GM19239 (cell line): Measurements from ENCODE around the gene DDX47.
A peak's percentile ranks its signal among the peaks of the same experiment; 100 is the strongest.
"Not testable (repeated sequence)": the region's sequence is repeated elsewhere in the genome, so short reads cannot be mapped to it uniquely, and the experiment has no call there.

Source experiments
- DNase-seq: peaks from one replicate; pipeline ENCODE4 v3.0.0; 2011; ENCODE audit warnings: low spot score; ENCODE audit not compliant: insufficient read length
- FAIRE-seq: peaks from 2 replicates; lab custom pipeline; 2011; peaks lifted over from hg19 to GRCh38; lab: Jason Lieb, UNC

DDX47 gene

DNA sequence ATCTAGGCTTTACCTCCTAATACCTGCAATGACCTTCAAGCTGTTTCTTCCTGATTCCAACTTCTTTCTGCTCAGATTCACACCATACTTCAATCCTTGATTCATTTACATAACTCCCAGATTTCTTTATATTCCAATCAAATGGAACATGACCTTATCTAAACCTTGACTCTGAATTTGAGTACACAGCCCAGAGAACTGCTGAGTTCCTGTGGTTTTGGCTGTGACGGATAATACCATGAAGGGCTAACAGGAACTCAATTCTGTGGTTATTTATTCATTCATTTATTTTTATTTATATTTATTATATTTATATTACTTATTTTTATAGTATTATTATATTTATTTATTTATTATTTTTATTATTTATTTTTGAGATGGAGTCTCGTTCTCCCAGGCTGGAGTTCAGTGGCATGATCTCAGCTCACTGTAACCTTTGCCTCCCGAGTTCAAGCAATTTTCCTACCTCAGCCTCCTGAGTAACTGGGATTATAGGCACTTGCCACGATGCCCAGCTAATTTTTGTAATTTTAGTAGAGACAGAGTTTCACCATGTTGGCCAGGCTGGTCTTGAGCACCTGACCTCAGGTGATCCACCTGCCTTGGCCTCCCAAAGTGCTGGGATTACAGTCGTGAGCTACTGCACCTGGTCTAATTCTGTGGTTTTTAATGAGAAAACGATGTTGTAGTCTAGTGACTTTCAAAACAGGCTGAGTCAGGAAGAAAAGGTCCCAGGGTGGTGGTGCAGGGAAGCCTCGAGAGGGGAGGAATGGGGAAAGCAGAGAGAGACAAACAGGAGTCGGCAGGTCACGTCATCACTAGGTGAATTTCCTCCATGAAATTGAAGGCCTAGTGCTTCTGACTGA is 16.0 kb upstream of the DDX47 start:
- DNase-seq (no peak), FAIRE-seq (no peak)

GRCh38 chr12:12797794-12798152 is 15.4 kb upstream of the DDX47 start:
- no peak for DNase-seq
- no peak for FAIRE-seq

- DNase-seq, result no peak
- FAIRE-seq, result no peak
Observed at GRCh38 chr12:12798480-12798879, 14.7 kb upstream of the DDX47 start.

DNA sequence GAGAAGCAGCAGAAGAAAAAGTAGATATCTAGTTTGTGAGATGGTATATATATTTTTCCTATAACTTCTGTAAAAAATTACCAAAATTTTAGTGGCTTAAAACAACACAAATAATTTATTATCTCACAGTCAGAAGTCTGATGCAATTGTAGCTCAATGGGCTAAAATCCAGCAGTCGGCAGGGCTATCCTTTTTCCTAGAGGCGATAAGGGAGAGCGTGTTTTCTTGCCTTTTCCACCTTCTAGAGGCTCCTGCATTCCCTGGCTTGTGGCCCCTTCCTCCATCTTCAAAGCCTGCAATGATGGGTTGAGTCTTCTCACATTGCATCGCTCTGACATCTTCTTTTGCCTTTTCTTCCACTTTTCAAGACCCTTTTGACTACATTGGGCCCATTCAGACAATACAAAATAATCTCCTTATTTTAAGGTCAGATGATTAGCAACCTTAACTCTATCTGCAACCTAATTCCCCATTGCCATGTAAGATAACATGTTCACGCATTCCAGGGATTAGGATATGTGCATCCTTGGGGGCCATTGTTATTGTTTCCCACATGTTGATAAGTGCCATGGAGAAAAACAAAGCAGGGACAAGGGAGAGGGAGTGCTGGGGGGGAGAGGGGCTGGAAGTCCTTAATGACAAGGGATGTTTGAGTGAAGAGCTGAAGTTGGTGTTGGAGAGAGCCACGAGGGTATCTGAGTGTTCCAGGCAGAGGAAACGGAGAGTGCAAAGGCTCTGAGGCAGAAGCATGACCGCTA is 13.8 kb upstream of the DDX47 start:
- no peak for FAIRE-seq
- DNase-seq, result no peak

GRCh38 chr12:12800406-12801180 is 12.6 kb upstream of the DDX47 start:
- FAIRE-seq (no peak), DNase-seq (no peak)

DNA sequence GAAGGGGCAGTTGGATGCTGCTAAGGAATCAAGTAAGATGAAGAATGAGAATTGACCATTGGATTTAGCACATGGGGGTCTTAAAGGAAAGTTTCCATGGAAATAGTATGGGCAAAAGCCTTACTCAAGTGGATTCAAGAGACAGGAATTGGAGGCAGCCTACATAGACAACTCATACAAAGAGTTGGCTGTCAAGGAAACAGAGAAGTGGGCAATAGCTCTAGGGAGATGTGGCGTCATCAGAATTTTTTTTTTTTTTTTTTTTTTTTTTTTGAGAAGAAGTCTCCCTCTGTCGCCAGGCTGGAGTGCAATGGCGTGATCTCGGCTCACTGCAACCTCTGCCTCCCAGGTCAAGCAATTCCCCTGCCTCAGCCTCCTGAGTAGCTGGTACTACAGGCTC is 11.5 kb upstream of the DDX47 start:
- FAIRE-seq, DNase-seq: not testable (repeated sequence)

- DNase-seq (peak; percentile 62), FAIRE-seq (peak; percentile 90)
Observed at GRCh38 chr12:12803186-12803585, 10.0 kb upstream of the DDX47 start.

GRCh38 chr12:12804011-12804410 is 9.1 kb upstream of the DDX47 start:
- no peak for FAIRE-seq
- DNase-seq, result no peak

- no peak for FAIRE-seq
- no peak for DNase-seq
Observed at GRCh38 chr12:12804432-12804886, 8.7 kb upstream of the DDX47 start.

DNA sequence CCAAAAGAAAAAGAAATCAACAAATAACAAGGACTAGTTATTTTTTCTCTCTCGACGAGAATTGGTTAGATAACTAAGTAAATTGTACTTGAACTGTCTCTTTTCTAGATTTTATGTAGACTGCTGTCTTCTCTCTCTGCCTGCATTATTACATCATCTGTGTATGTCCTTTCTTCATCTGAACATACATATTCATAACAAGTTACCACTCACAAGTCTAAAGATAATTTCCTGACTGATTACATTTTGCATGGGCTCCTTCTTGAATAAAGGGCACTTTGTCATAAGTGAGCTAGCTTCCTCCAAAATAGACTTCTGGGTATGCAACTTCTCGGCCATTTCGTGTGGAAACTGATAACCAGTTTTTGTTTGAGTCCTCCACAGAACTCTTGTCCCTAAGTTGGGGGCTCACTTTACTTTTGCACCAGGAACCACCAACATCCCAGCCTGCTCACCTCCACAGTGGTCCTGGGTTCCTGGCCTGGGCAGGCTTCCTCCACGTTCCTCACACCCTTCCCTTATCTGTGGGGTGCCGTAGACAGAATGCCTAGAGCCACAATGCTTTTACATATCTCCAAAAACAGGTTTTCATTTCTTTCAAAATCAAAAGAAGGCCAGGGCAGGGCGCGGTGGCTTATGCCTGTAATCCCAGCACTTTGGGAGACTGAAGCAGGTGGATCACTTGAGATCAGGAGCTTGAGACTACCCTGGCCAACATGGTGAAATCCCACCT is 6.2 kb upstream of the DDX47 start:
- DNase-seq, result no peak
- FAIRE-seq, result no peak

- not testable (repeated sequence) for DNase-seq, FAIRE-seq
Observed at GRCh38 chr12:12807517-12807903, 5.6 kb upstream of the DDX47 start.

GRCh38 chr12:12807970-12808702 is 5.0 kb upstream of the DDX47 start:
- peak; percentile 92 for FAIRE-seq
- no peak for DNase-seq

DNA sequence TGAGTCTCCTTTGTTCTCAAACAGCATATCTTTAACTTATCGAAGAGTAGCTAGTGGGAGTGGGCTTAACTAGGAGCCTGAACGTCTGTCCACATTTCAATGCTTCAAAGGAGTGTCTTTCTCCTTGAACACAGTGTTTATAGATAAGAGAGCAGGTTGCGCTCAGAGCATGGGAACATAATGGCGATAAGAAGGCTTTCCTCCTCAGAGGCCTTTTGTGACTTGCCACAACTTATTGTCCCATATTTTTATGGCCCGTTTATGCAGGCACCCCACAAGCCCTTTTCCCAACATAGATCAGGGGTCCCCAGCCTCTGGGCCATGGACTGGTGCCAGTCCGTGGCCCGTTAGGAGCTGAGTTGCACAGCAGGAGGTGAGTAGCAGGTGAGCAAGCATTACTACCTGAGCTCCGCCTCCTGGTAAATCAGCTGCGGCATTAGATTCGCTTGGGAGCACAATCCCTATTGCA is 2.6 kb upstream of the DDX47 start:
- FAIRE-seq (no peak), DNase-seq (no peak)

- FAIRE-seq (no peak), DNase-seq (no peak)
Observed at GRCh38 chr12:12811343-12811742, 1.8 kb upstream of the DDX47 start.

GRCh38 chr12:12812174-12812573 is 972 bp upstream of the DDX47 start:
- no peak for DNase-seq
- FAIRE-seq, result no peak

GRCh38 chr12:12812618-12813119 is 477 bp upstream of the DDX47 start:
- DNase-seq (no peak), FAIRE-seq (no peak)

DNA sequence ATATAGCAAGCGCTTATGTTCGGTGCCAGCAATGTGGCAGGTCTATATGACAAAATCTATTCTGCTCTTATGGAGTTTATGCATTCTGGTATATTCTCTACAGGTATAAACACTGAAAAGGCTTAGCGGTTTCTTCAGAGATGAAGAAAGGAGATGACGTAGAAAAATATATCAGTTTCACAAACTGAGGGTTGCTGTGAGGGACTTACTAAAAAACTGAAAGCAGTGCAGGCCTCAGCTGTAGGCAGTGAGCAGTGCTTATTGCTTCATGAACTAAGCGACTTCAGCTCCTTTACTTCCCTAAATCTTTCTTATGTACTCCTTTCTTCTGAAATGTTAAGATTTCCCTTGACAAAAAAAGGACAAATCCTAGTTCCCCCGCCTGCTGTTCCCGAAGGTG is 4.5 kb downstream of the DDX47 start:
- FAIRE-seq, result no peak

GRCh38 chr12:12818701-12819100 is 5.6 kb downstream of the DDX47 start:
- FAIRE-seq, result peak; percentile 49
- no peak for DNase-seq

More for the DNA sequence above, 4.5 kb downstream of the DDX47 start:
- no peak for DNase-seq

GRCh38 chr12:12819221-12819620 is 6.1 kb downstream of the DDX47 start:
- FAIRE-seq (no peak), DNase-seq (no peak)
